Spleen (tissue), 11 donors: ENCODE results near the gene TNRC18. TPM values are rescaled to one million over a fixed set of nuclear protein-coding genes. Genes with fewer than 3 reads are reported as not detected.

Experiments
- DNase-seq: peaks from one replicate; pipeline ENCODE4 v3.0.0-alpha.2; 2020
- H3K27ac ChIP-seq, 8 donors: fragments of 200-600 bp; sonication (generic) in 7 of 8; 1 replicate in 4 of 8; 2 replicates in 4 of 8; pipeline versions ENCODE4 v1.5.0 to v1.8.0; 2016 to 2021; ENCODE audit warnings: inconsistent platforms in 4 of 8, mild to moderate bottlenecking in 4 of 8, moderate library complexity in 1 of 8
- H3K27me3 ChIP-seq, 7 donors: fragments of 200-600 bp; sonication (generic) in 6 of 7; replicated peaks in 1 of 7; 1 replicate in 4 of 7; 2 replicates in 3 of 7; pipeline versions ENCODE4 v1.5.0 to v1.8.0; 2016 to 2021; ENCODE audit warnings: inconsistent platforms in 3 of 7, mild to moderate bottlenecking in 1 of 7
- H3K36me3 ChIP-seq, 6 donors: fragments of 200-600 bp; sonication (generic) in 5 of 6; 1 replicate in 4 of 6; 2 replicates in 2 of 6; pipeline versions ENCODE4 v1.5.0 to v1.8.0; 2016 to 2021; ENCODE audit warnings: inconsistent platforms in 2 of 6
- H3K4me1 ChIP-seq, 6 donors: fragments of 200-600 bp; sonication (generic) in 5 of 6; 1 replicate in 3 of 6; 2 replicates in 3 of 6; pipeline versions ENCODE4 v1.5.0 to v1.8.0; 2016 to 2021; ENCODE audit warnings: inconsistent platforms in 3 of 6
- H3K4me3 ChIP-seq, 8 donors: fragments of 200-600 bp; sonication (generic) in 7 of 8; 1 replicate in 4 of 8; 2 replicates in 4 of 8; pipeline versions ENCODE4 v1.5.0 to v1.8.0; 2016 to 2021; ENCODE audit warnings: inconsistent platforms in 4 of 8, mild to moderate bottlenecking in 4 of 8, moderate library complexity in 2 of 8
- H3K9me3 ChIP-seq, 8 donors: fragments of 200-600 bp; sonication (generic) in 7 of 8; 1 replicate in 4 of 8; 2 replicates in 4 of 8; pipeline versions ENCODE4 v1.5.0 to v1.8.0; 2016 to 2021; ENCODE audit warnings: inconsistent platforms in 4 of 8
- POLR2A ChIP-seq, 3 donors: fragments of 450-650 bp; IDR thresholded peaks; one replicate each; pipeline ENCODE4 v1.5.1; 2017; ENCODE audit warnings: antibody characterized with exemption in 3 of 3, mild to moderate bottlenecking in 1 of 3
- POLR2AphosphoS5 ChIP-seq, 3 donors: sonication (generic); formaldehyde crosslinking; IDR thresholded peaks; one replicate each; pipeline ENCODE4 v1.5.1; 2017; ENCODE audit warnings: antibody characterized with exemption in 3 of 3
- whole genome bisulfite sequencing, 5 donors: extraction: QIAGEN DNeasy Blood & Tissue Kit in 3 of 5; methylation state at CpG; one replicate each; pipeline versions ENCODE4 v1.1.5 to v1.1.7; 2013 to 2018; 5-methylcytosine and 5-hydroxymethylcytosine counted together
- intact Hi-C: fragments of 100-400 bp; cut with DNase I; formaldehyde crosslinking; loops from one replicate; pipeline ENCODE4 v1.15.0; 2023; ENCODE audit warnings: low total_unique reads
- polyA plus RNA-seq, 3 donors: library from polyadenylated mRNA; stranded (reverse); fragments of 200-250 nt; gene quantifications; one replicate each; pipeline ENCODE4 v1.2.1, GENCODE V29; 2013
- total RNA-seq, 7 donors: library from RNA; depleted of rRNA in 3 of 7; stranded (reverse); fragments of >200 nt in 3 of 7; fragmentation: NEBNext Ultra II Directional in 4 of 7; extraction: Animal tissue kit (Norgen Biotek cat#: 25700) in 4 of 7; gene quantifications; one replicate each; pipeline versions ENCODE4 v1.1.0 to v1.2.1, GENCODE V29; 2016 to 2021
- TF ChIP-seq, protein P1 (sequence below), 11 experiments: fragments of 200-600 bp in 7 of 11; fragments of 450-650 bp in 4 of 11; sonication (generic) in 4 of 11; IDR thresholded peaks in 8 of 11; conservative IDR thresholded peaks in 3 of 11; 1 replicate in 7 of 11; 2 replicates in 4 of 11; pipeline versions ENCODE4 v1.4.0 to v1.8.0; 2016 to 2021; ENCODE audit warnings: antibody characterized with exemption in 11 of 11, inconsistent platforms in 4 of 11, mild to moderate bottlenecking in 1 of 11
- donor health status: healthy with polysubstance abuse.
- donor health status: DM: no; HTN: no; CAD: no; lungs with moderate emphysema.
- donor health status: DM: no; HTN: no; CAD: no.
- donor health status: Bipolar disorder and iron deficiency.
- donor health status: healthy.
- donor health status: DM: no; HTN: no; CAD: no.
- donor health status: DM: yes; HTN: yes; CAD: no.

The TNRC18 gene
- total and polyA plus RNA-seq, 10 donors = 3.4 to 124 (median 71.0) TPM

DNA sequence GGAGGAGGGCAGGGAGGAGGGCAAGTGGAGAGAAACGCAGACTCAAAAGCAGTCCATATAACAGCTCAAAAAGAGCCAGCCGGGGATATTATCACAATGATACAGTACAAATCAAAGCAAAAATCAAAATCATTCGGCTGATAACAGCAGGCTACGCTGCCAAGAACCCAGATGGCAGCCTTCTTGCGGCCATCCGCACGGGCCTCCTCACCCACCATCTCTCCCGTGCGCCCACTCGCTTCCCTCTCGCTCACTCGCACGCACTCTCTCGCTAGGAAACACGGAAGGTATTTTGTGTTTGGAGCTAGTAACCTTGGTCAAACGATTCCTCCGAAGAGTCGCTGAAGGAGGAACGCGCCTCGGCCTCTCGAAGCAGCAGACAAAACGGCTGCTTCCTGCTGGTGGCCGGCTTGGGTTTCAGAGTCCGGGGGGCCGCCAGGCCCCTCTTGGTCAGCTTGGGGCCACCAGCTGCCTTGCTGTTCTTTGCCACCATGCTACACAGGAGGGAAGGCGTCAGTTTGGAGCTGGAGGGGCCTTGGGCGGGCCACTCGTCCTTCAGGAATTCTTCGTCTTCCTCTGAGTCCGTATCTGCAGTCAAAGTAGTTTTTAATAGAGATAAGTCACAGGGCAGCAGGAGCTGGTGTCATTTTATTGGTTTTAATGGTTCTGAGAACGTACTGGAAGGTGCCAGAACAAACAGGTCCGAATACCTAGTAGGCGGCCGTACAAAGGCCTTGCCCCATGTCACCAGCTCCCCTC lies 71.9 kb downstream of the TNRC18 start:
- H3K4me1 ChIP-seq = peaks cover 4 to 29% (median 13%) of the 10 kb centered on the region in 6 donors
- WGBS, 5 donors = 90 to 93% (median 93%) methylated on average over 35 of the region's 35 CpGs
- H3K9me3 ChIP-seq = no peaks in the 10 kb centered on the region
- no peaks in the 10 kb centered on the region for H3K27me3 ChIP-seq
- intact Hi-C loops = no loop called here
- TF ChIP-seq POLR2A (IDR thresholded peaks at IDR 0.05) (no peak), POLR2AphosphoS5 (IDR thresholded peaks at IDR 0.05) (peak in 1 of 3 donors; percentile 35)
- H3K36me3 ChIP-seq = peaks cover 0 to 100% (median 63%) of the 10 kb centered on the region in 6 donors
- no peak overlapping the region for H3K4me3 ChIP-seq
- no peak for DNase-seq
- no peak overlapping the region for H3K27ac ChIP-seq

DNA sequence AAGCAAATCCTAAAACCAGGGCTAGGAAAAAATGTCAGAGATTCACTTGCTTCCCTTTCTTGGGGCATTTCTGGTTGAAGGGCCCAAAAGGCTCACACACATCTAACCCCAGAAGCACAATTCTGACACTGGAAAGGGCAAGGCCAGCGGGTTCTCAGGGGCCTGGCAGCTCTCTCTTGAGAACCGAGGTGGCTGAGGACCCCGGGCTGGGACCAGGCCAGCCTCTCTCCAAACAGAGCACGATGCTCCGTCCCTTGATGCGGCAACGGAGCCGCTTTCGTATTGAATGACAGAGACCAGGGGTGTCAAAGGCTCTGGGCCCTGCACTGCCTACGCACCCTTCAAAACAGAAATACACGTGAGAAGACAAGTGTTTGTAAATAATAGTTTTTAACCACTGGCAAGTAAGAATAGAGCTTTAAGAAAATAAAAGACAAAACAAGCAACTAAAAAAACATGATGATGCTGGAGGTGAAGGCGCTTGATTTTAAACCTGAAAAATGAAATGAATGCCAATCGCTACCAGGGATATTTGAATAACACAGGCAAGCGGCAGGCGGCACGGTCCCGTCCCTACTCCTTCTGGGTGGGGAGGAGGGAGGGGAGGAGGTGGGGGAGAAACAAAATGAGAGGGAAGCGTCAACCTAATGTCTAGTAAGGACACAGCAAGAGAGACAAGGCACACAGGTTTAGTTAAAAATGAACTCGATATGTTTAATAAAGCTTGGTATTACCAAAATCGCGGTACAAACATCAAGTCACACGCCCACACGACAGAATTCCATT lies 72.8 kb downstream of the TNRC18 start:
- H3K27ac ChIP-seq = no peak overlapping the region
- H3K4me3 ChIP-seq = no peak overlapping the region
- peaks cover 4 to 26% (median 13%) of the 10 kb centered on the region in 6 donors for H3K4me1 ChIP-seq
- no peaks in the 10 kb centered on the region for H3K9me3 ChIP-seq
- TF ChIP-seq, protein P1, sequence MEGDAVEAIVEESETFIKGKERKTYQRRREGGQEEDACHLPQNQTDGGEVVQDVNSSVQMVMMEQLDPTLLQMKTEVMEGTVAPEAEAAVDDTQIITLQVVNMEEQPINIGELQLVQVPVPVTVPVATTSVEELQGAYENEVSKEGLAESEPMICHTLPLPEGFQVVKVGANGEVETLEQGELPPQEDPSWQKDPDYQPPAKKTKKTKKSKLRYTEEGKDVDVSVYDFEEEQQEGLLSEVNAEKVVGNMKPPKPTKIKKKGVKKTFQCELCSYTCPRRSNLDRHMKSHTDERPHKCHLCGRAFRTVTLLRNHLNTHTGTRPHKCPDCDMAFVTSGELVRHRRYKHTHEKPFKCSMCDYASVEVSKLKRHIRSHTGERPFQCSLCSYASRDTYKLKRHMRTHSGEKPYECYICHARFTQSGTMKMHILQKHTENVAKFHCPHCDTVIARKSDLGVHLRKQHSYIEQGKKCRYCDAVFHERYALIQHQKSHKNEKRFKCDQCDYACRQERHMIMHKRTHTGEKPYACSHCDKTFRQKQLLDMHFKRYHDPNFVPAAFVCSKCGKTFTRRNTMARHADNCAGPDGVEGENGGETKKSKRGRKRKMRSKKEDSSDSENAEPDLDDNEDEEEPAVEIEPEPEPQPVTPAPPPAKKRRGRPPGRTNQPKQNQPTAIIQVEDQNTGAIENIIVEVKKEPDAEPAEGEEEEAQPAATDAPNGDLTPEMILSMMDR (IDR thresholded peaks at IDR 0.05 in 8 of 11, conservative IDR thresholded peaks at IDR 0.05 in 3 of 11) = no peak
- TF ChIP-seq POLR2AphosphoS5 (IDR thresholded peaks at IDR 0.05) (no peak), POLR2A (IDR thresholded peaks at IDR 0.05) (no peak)
- 90 to 96% (median 94%) methylated on average over 23 of the region's 23 CpGs for WGBS, 5 donors
- DNase-seq = no peak
- intact Hi-C loops = no loop called here
- no peaks in the 10 kb centered on the region for H3K27me3 ChIP-seq
- H3K36me3 ChIP-seq = peaks cover 0 to 100% (median 61%) of the 10 kb centered on the region in 6 donors

DNA sequence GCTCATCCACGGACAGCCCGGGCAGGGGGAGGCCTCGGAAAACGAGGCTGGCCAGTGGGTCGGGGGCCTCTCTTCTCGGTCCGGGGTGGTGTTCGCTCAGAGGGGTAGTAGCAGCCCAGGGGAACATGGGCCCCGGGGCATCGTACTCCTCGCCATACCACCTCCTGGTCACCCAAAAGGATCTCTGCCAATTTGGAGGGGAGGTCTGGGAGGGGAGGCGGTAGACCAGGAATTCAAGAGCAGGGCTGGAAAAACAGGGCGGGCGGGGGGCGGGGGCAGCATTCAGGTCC lies 73.5 kb downstream of the TNRC18 start:
- 90 to 94% (median 90%) methylated on average over 15 of the region's 15 CpGs for WGBS, 5 donors
- no peak for DNase-seq

DNA sequence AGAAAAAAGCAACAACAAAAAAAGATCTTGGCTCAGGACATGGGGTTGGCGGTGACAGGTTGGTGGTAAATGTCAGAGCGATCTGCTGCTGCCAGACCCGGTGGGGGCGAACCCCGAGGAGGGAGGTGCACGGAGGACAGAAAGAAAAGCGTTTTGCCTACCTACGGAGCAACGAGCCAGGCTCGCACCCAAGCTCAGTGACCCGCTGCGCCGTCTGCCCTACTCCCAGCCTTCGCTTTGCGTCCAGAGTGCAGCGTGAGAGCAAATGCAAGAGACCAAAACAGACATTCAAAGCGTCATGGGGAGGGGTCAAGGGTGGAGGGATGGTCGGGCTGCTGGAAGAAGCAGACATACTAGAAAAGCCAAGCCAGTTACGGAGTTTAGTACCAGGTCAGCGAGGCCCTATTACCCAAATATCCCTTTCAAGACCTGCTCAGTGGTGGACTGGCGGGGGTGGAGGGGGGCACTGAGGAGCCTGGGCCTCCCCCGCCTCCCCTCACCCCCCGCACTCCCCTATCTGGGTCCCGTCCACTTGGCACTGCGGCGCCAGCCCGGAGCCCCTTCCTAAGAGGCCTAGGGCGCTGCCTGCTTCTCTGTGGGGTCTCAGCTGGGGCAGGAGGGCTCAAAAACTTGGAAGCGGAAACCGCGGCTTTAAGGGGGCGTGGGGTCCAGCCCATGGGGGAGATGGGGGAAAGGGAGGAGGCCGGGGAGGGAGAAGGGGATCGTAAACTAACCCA lies 74.0 kb downstream of the TNRC18 start:
- WGBS, 5 donors = 86 to 93% (median 89%) methylated on average over 27 to 34 of the region's 34 CpGs
- Histone ChIP-seq H3K4me1 (peaks cover 0 to 14% (median 7%) of the 10 kb centered on the region in 6 donors), H3K36me3 (peaks cover 3 to 100% (median 65%) of the 10 kb centered on the region in 6 donors), H3K27ac (no peak overlapping the region), H3K4me3 (no peak overlapping the region), H3K9me3 (peaks cover 0 to 6% (median 4%) of the 10 kb centered on the region in 8 donors), H3K27me3 (no peaks in the 10 kb centered on the region)
- no peak for TF ChIP-seq POLR2A (IDR thresholded peaks at IDR 0.05)
- TF ChIP-seq, protein P1 (IDR thresholded peaks at IDR 0.05 in 8 of 11, conservative IDR thresholded peaks at IDR 0.05 in 3 of 11) = no peak
- no peak for DNase-seq
- intact Hi-C loops = no loop called here

More for the DNA sequence above, 73.5 kb downstream of the TNRC18 start:
- Histone ChIP-seq H3K27ac (no peak overlapping the region), H3K4me3 (no peak overlapping the region), H3K27me3 (no peaks in the 10 kb centered on the region), H3K4me1 (peaks cover 2 to 19% (median 12%) of the 10 kb centered on the region in 6 donors), H3K9me3 (peaks cover 0 to under 1% (median under 1%) of the 10 kb centered on the region in 8 donors), H3K36me3 (peaks cover 0 to 100% (median 63%) of the 10 kb centered on the region in 6 donors)
- intact Hi-C loops = no loop called here
- TF ChIP-seq, protein P1 (IDR thresholded peaks at IDR 0.05 in 8 of 11, conservative IDR thresholded peaks at IDR 0.05 in 3 of 11) = no peak
- TF ChIP-seq POLR2A (IDR thresholded peaks at IDR 0.05) (no peak), POLR2AphosphoS5 (IDR thresholded peaks at IDR 0.05) (no peak)
